Endothelial cell of umbilical vein (primary cell): ENCODE measurements around the gene FER. TPM values are rescaled to one million over a fixed set of nuclear protein-coding genes. Genes with fewer than 3 reads are reported as not detected.
"Not testable (repeated sequence)": the region's sequence is repeated elsewhere in the genome, so short reads cannot be mapped to it uniquely, and the experiment has no call there.

Experiments used
- BruUV-seq: library from RNA; stranded (reverse); fragments of 400-500 nt; replicated peaks from 2 replicates; lab custom pipeline; 2021; lab: Mats Ljungman, UMichigan
- CTCF ChIA-PET: fragments of 300-600, 350-600 bp; sonication (Branson Sonifier 250); formaldehyde crosslinking; loops from one replicate; lab custom pipeline; 2021; ENCODE audit warnings: antibody characterized with exemption, inconsistent platforms; lab: Charles Lee
- POLR2A ChIA-PET: fragments of 300-600, 350-600 bp; sonication (Branson Sonifier 250); formaldehyde crosslinking; loops from one replicate; lab custom pipeline; 2021; ENCODE audit warnings: antibody characterized with exemption, inconsistent platforms; lab: Charles Lee
- DNase-seq: peaks from one replicate; pipeline ENCODE4 v3.0.0-alpha.2; 2011; ENCODE audit warnings: low read depth, low spot score
- FAIRE-seq: peaks from 2 replicates; lab custom pipeline; 2011; peaks lifted over from hg19 to GRCh38; lab: Jason Lieb, UNC
- H2AFZ ChIP-seq: 2 replicates; pipeline ENCODE4 v1.6.0; 2012; ENCODE audit warnings: low read depth, low read length, control low read depth, inconsistent platforms
- H3K27ac ChIP-seq: 2 replicates; pipeline ENCODE4 v1.5.1; 2011; ENCODE audit warnings: low read depth, mild to moderate bottlenecking, control low read depth, low read length, moderate library complexity; ENCODE audit not compliant: insufficient read depth
- H3K27me3 ChIP-seq, 2 experiments: 2 replicates each; pipeline versions ENCODE4 v1.6.0 to v1.6.1; 2011; ENCODE audit warnings: low read length in 2 of 2, mixed read lengths in 1 of 2; ENCODE audit not compliant: control insufficient read depth in 2 of 2, insufficient read depth in 2 of 2
- H3K36me3 ChIP-seq, 2 experiments: 2 replicates in 1 of 2; 3 replicates in 1 of 2; pipeline ENCODE4 v1.5.1; 2011; ENCODE audit warnings: low read length in 2 of 2, mild to moderate bottlenecking in 1 of 2, moderate library complexity in 1 of 2; ENCODE audit not compliant: control insufficient read depth in 2 of 2, insufficient read depth in 2 of 2; ENCODE audit errors: extremely low read depth in 1 of 2
- H3K4me1 ChIP-seq: 3 replicates; pipeline ENCODE4 v1.5.1; 2011; ENCODE audit warnings: mild to moderate bottlenecking, low read length; ENCODE audit not compliant: control insufficient read depth, insufficient read depth; ENCODE audit errors: extremely low read depth
- H3K4me2 ChIP-seq: 2 replicates; pipeline ENCODE4 v1.6.1; 2011; ENCODE audit warnings: low read length, control low read depth, mixed read lengths; ENCODE audit not compliant: insufficient read depth
- H3K4me3 ChIP-seq, 3 experiments: fragments of 200-600 bp in 1 of 3; sonication (generic), shearing (Covaris generic) in 1 of 3; replicated peaks in 1 of 3; 2 replicates each; pipeline ENCODE4 v1.5.1; 2011 to 2016; ENCODE audit warnings: control low read depth in 3 of 3, low read length in 3 of 3, mild to moderate bottlenecking in 2 of 3, inconsistent platforms in 1 of 3, low read depth in 1 of 3, moderate library complexity in 1 of 3; ENCODE audit not compliant: insufficient read depth in 1 of 3
- H3K79me2 ChIP-seq: 2 replicates; pipeline ENCODE4 v1.6.0; 2012; ENCODE audit warnings: low read length, inconsistent platforms; ENCODE audit not compliant: control insufficient read depth, insufficient read depth
- H3K9ac ChIP-seq: replicated peaks from 2 replicates; pipeline ENCODE3; 2011; ENCODE audit warnings: low read length, control low read depth; ENCODE audit not compliant: insufficient read depth; ENCODE audit errors: extremely low read depth
- H3K9me1 ChIP-seq: replicated peaks from 3 replicates; pipeline ENCODE4 v1.6.0; 2011; ENCODE audit warnings: mild to moderate bottlenecking, low read length; ENCODE audit not compliant: control insufficient read depth, insufficient read depth; ENCODE audit errors: extremely low read depth
- H3K9me3 ChIP-seq: replicated peaks from 2 replicates; pipeline ENCODE4 v1.5.1; 2012; ENCODE audit warnings: low read length, inconsistent platforms; ENCODE audit not compliant: control insufficient read depth, insufficient read depth
- H4K20me1 ChIP-seq: replicated peaks from 2 replicates; pipeline ENCODE3; 2011; ENCODE audit warnings: mild to moderate bottlenecking, low read length; ENCODE audit not compliant: control insufficient read depth, insufficient read depth; ENCODE audit errors: extremely low read depth
- CTCF ChIP-seq, 2 donors: IDR thresholded peaks; 1 replicate in 1 of 2; 2 replicates in 1 of 2; pipeline ENCODE4 v1.5.1; 2011; ENCODE audit warnings: low read length in 2 of 2, mild to moderate bottlenecking in 2 of 2, moderate library complexity in 2 of 2, control low read depth in 1 of 2, inconsistent platforms in 1 of 2, low read depth in 1 of 2; ENCODE audit not compliant: insufficient read depth in 1 of 2; ENCODE audit errors: extremely low read depth in 1 of 2
- EZH2 ChIP-seq: IDR thresholded peaks from 2 replicates; pipeline ENCODE4 v1.6.1; 2012; ENCODE audit warnings: borderline replicate concordance, low read depth, mild to moderate bottlenecking, moderate library complexity, low read length, inconsistent platforms; ENCODE audit not compliant: severe bottlenecking
- FOS ChIP-seq: IDR thresholded peaks from 2 replicates; pipeline ENCODE4 v1.6.1; 2011; ENCODE audit warnings: mild to moderate bottlenecking, low read length, moderate library complexity, borderline replicate concordance; ENCODE audit not compliant: insufficient read depth
- GATA2 ChIP-seq: IDR thresholded peaks from 2 replicates; pipeline ENCODE4 v1.7.0; 2011; ENCODE audit warnings: low read depth, mild to moderate bottlenecking, moderate library complexity, mixed read lengths, low read length; ENCODE audit not compliant: insufficient read length, insufficient read depth
- JUN ChIP-seq: IDR thresholded peaks from 2 replicates; pipeline ENCODE4 v1.6.1; 2011; ENCODE audit warnings: borderline replicate concordance, low read depth; ENCODE audit not compliant: insufficient read length, insufficient read depth
- MYC ChIP-seq: IDR thresholded peaks from one replicate; pipeline ENCODE4 v1.6.1; 2011; ENCODE audit warnings: mild to moderate bottlenecking, low read depth, low read length
- POLR2A ChIP-seq: IDR thresholded peaks from 2 replicates; pipeline ENCODE4 v1.6.1; 2012; ENCODE audit warnings: low read depth, mild to moderate bottlenecking, control low read depth, low read length
- POLR2AphosphoS5 ChIP-seq: IDR thresholded peaks from 2 replicates; pipeline ENCODE4 v1.6.1; 2012; ENCODE audit warnings: low read depth, mild to moderate bottlenecking, control low read depth, low read length, moderate library complexity; ENCODE audit not compliant: insufficient read depth
- dilution Hi-C: fragments of 300-500 bp; cut with MboI; formaldehyde crosslinking; loops from one replicate; pipeline ENCODE4 v1.15.0; 2019; ENCODE audit warnings: low sequenced_read_pairs; ENCODE audit not compliant: extremely low pct_ligation_motif_present
- intact Hi-C: fragments of 100-400 bp; cut with micrococcal nuclease; formaldehyde crosslinking; loops from one replicate; pipeline ENCODE4 v1.10.0; 2022
- polyA plus RNA-seq, 4 experiments: library from polyadenylated mRNA; depleted of rRNA in 3 of 4; stranded (reverse) in 3 of 4; unstranded in 1 of 4; fragments of >200 nt; gene quantifications; 2 replicates each; pipeline versions ENCODE4 v1.2.1 to v1.2.3, GENCODE V29; 2011 to 2012; ENCODE audit warnings: missing spikeins in 1 of 4
- total RNA-seq: library from RNA; stranded (reverse); gene quantifications from 2 replicates; pipeline ENCODE4 v1.2.3, GENCODE V29; 2021
- TF ChIP-seq, protein P1 (sequence below): IDR thresholded peaks from 2 replicates; pipeline ENCODE4 v1.6.1; 2011; ENCODE audit not compliant: insufficient read depth, insufficient read length

Gene FER
- total and polyA plus RNA-seq, 2 donors (not counting 3 experiments of a cell fraction or from before 2014, with no cell fraction given) = 2.3 to 27.5 TPM

GRCh38 chr5:109022056-109022455 is 274.4 kb downstream of the FER start:
- no peak overlapping the region for H3K9ac ChIP-seq
- dilution Hi-C loops (no loop called here), intact Hi-C loops (no loop called here)
- no peaks in the 10 kb centered on the region for H4K20me1 ChIP-seq
- CTCF ChIA-PET = no interaction called here
- H3K9me3 ChIP-seq = no peaks in the 10 kb centered on the region
- BruUV-seq = no TSS peak
- FAIRE-seq = no peak
- no peak overlapping the region for H2AFZ ChIP-seq
- no peaks in the 10 kb centered on the region for H3K27me3 ChIP-seq
- H3K27ac ChIP-seq = no peak overlapping the region
- H3K4me3 ChIP-seq = no peak overlapping the region
- TF ChIP-seq POLR2AphosphoS5 (no peak), FOS (no peak), EZH2 (no peak), CTCF (IDR thresholded peaks at IDR 0.05; ENCODE audit: extremely low read depth in 1 of 2, insufficient read depth in 1 of 2, low read depth in 1 of 2, low read length in 2 of 2) (no peak), MYC (no peak), JUN (no peak), POLR2A (no peak), GATA2 (no peak)
- TF ChIP-seq, protein P1, sequence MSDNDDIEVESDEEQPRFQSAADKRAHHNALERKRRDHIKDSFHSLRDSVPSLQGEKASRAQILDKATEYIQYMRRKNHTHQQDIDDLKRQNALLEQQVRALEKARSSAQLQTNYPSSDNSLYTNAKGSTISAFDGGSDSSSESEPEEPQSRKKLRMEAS = no peak
- no peaks in the 10 kb centered on the region for H3K36me3 ChIP-seq
- H3K79me2 ChIP-seq = no peaks in the 10 kb centered on the region
- H3K4me2 ChIP-seq = no peak overlapping the region
- DNase-seq = no peak
- POLR2A ChIA-PET = no interaction called here
- peaks cover 5% of the 10 kb centered on the region for H3K4me1 ChIP-seq
- H3K9me1 ChIP-seq = no peaks in the 10 kb centered on the region

DNA sequence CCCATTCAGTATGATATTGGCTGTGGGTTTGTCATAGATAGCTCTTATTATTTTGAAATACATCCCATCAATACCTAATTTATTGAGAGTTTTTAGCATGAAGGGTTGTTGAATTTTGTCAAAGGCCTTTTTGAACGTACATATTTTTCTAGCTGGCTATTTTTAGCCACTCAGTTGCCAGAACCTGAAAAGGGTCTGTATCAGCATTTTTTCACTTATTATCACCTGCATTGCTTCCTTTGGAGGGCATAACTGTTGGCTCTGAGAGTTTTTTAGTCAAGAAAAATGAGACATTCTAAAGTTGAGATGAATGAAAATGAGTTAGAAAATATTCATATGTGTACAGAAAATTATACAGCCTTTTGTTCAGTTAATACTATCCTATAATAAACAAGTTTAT is 278.0 kb downstream of the FER start:
- dilution Hi-C loops, CTCF ChIA-PET, H3K36me3 ChIP-seq, FAIRE-seq, BruUV-seq, H3K4me1 ChIP-seq, H3K79me2 ChIP-seq, DNase-seq, H3K9me1 ChIP-seq, H3K4me3 ChIP-seq, H2AFZ ChIP-seq, H3K9me3 ChIP-seq, intact Hi-C loops, H3K9ac ChIP-seq, POLR2A ChIA-PET, H3K27ac ChIP-seq, H4K20me1 ChIP-seq, H3K27me3 ChIP-seq, H3K4me2 ChIP-seq: not testable (repeated sequence)
